A673 (cell line): ENCODE measurements around the gene H2BK1. TPM values are rescaled to one million over a fixed set of nuclear protein-coding genes. Genes with fewer than 3 reads are reported as not detected.
A peak's percentile ranks its signal among the peaks of the same experiment; 100 is the strongest.

Source experiments
- BruUV-seq: library from RNA; stranded (reverse); fragments of 400-500 nt; replicated peaks from 2 replicates; lab custom pipeline; 2021; lab: Mats Ljungman, UMichigan
- CTCF ChIA-PET: fragments of 300-600 bp; sonication (Branson Sonifier 250); formaldehyde crosslinking; loops from one replicate; lab custom pipeline; 2022; ENCODE audit warnings: antibody characterized with exemption; lab: Charles Lee
- POLR2A ChIA-PET: fragments of 300-600 bp; sonication (Branson Sonifier 250); formaldehyde crosslinking; loops from one replicate; lab custom pipeline; 2022; ENCODE audit warnings: antibody characterized with exemption; ENCODE audit not compliant: low non-redundant PET; lab: Charles Lee
- DNase-seq: peaks from one replicate; pipeline ENCODE4 v3.0.0-alpha.2; 2015; ENCODE audit warnings: low spot score
- H3K27ac ChIP-seq: fragments of 200-600 bp; sonication (generic); 2 replicates; pipeline ENCODE4 v1.5.1; 2016; ENCODE audit warnings: mixed run types, low read depth, mild to moderate bottlenecking, mixed read lengths, antibody characterized with exemption, low read length; ENCODE audit not compliant: poor library complexity, severe bottlenecking
- H3K27me3 ChIP-seq: fragments of 200-600 bp; sonication (generic); replicated peaks from 2 replicates; pipeline ENCODE4 v1.6.1; 2017; ENCODE audit warnings: mixed run types, low read depth, mild to moderate bottlenecking, mixed read lengths, antibody characterized with exemption, low read length; ENCODE audit not compliant: insufficient read depth, poor library complexity
- H3K36me3 ChIP-seq: fragments of 200-600 bp; sonication (generic); 2 replicates; pipeline ENCODE4 v1.6.1; 2016; ENCODE audit warnings: mixed run types, mild to moderate bottlenecking, mixed read lengths, antibody characterized with exemption, low read length; ENCODE audit not compliant: insufficient read depth, poor library complexity, severe bottlenecking
- H3K4me1 ChIP-seq: fragments of 200-600 bp; sonication (generic); 2 replicates; pipeline ENCODE4 v1.6.1; 2017; ENCODE audit warnings: mixed run types, mild to moderate bottlenecking, mixed read lengths, antibody characterized with exemption, low read length; ENCODE audit not compliant: insufficient read depth, poor library complexity, severe bottlenecking
- H3K4me3 ChIP-seq: fragments of 200-600 bp; sonication (generic); 2 replicates; pipeline ENCODE4 v1.5.1; 2016; ENCODE audit warnings: low read depth, mixed run types, mild to moderate bottlenecking, mixed read lengths, low read length; ENCODE audit not compliant: poor library complexity, severe bottlenecking
- H3K9me3 ChIP-seq: fragments of 200-600 bp; sonication (generic); 2 replicates; pipeline ENCODE4 v1.6.1; 2016; ENCODE audit warnings: mixed run types, low read depth, mild to moderate bottlenecking, mixed read lengths, antibody characterized with exemption, low read length; ENCODE audit not compliant: poor library complexity, severe bottlenecking
- EZH2 ChIP-seq: fragments of 200-600 bp; sonication (generic); IDR thresholded peaks from 2 replicates; pipeline ENCODE4 v1.6.1; 2017; ENCODE audit warnings: borderline replicate concordance, low read depth, mild to moderate bottlenecking, mixed read lengths, antibody characterized with exemption, low read length; ENCODE audit not compliant: poor library complexity, severe bottlenecking
- intact Hi-C: fragments of 100-400 bp; cut with micrococcal nuclease; formaldehyde crosslinking; loops from one replicate; pipeline ENCODE4 v1.10.0; 2022; ENCODE audit not compliant: unreplicated experiment
- total RNA-seq: library from RNA; stranded (reverse); gene quantifications from 2 replicates; pipeline ENCODE4 v1.2.3, GENCODE V29; 2021
- TF ChIP-seq, protein P1 (sequence below): fragments of 300-800, 200-600 bp; sonication (generic); conservative IDR thresholded peaks from 2 replicates; pipeline ENCODE4 v1.5.1; 2017; ENCODE audit warnings: low read depth, mild to moderate bottlenecking, antibody characterized with exemption, low read length, moderate library complexity, mixed read lengths

H2BK1 gene
- total RNA-seq, 1 experiment from 2014 or later = not detected

DNA sequence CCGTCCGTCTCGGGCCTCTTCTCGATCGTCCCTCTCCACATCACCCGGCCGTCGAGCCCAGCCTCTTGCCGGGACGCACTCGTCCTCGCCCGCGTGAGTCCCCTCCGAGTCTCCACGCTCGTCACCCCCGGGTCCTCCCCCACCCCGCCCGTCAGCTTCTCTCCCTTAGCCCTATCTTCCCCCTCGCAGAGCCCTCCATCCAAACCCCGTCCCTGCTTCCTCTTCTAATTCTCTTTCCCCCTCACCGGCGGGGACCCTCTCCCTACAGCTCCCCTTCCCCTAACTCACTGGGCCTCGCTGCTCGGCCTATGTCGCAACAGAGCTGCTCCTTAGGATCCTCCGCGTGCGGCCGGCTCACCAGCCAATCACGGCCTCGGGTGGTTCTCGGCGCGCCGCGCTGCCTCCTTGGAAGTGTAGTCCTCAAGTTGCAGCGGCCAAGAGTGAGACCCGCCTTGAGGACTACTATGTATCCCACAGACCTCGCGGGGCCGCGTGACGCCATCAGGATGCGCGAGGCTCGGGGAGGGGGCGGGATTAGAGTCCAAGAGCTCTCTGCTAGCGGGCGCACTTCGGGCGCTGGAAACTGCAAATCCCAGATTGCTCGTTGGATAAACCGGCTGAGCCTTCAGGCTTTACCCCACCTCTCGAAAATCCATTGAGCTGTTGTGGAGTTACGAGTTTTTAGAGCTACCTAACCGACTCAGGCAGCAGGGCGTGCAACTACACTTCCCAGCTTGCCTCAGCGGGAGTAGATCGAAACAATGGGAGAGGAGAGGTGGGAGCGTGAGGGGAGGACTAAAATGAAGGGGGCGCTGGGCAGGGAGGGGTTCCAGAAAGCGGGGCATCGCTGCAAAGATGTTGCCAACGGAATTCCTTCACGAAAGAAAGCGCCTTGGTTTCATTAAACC lies 16.8 kb upstream of the H2BK1 start, which contains the start of gene ABCF2:
Gene ABCF2, minus strand, starts transcription at position 331 of the 908 bp plus-strand sequence. CDS start 747 bp downstream, outside the sequence.
- ChIA-PET CTCF (interaction anchor here (0.5 to 1.4 kb wide), 4 partner anchors 17 to 176 kb away, joined by 3 to 6 read pairs (median 4); no protein-coding TSS in a partner anchor), POLR2A (no interaction called here)
- Histone ChIP-seq H3K27me3 (no peaks in the 10 kb centered on the region), H3K9me3 (no peaks in the 10 kb centered on the region), H3K4me1 (peaks cover 12% of the 10 kb centered on the region), H3K27ac (peak within 1 kb of the TSS; percentile 74), H3K4me3 (peak within 1 kb of the TSS; percentile 81), H3K36me3 (peaks cover 28% of the 10 kb centered on the region)
- intact Hi-C loops = loop anchor here (1.0 to 5.0 kb wide), 2 partner anchors 76 to 105 kb away; no protein-coding TSS in a partner anchor
- peak; percentile 100 for DNase-seq
- no peak for TF ChIP-seq EZH2
- TF ChIP-seq, protein P1, sequence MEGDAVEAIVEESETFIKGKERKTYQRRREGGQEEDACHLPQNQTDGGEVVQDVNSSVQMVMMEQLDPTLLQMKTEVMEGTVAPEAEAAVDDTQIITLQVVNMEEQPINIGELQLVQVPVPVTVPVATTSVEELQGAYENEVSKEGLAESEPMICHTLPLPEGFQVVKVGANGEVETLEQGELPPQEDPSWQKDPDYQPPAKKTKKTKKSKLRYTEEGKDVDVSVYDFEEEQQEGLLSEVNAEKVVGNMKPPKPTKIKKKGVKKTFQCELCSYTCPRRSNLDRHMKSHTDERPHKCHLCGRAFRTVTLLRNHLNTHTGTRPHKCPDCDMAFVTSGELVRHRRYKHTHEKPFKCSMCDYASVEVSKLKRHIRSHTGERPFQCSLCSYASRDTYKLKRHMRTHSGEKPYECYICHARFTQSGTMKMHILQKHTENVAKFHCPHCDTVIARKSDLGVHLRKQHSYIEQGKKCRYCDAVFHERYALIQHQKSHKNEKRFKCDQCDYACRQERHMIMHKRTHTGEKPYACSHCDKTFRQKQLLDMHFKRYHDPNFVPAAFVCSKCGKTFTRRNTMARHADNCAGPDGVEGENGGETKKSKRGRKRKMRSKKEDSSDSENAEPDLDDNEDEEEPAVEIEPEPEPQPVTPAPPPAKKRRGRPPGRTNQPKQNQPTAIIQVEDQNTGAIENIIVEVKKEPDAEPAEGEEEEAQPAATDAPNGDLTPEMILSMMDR = no peak
- no TSS peak for BruUV-seq

DNA sequence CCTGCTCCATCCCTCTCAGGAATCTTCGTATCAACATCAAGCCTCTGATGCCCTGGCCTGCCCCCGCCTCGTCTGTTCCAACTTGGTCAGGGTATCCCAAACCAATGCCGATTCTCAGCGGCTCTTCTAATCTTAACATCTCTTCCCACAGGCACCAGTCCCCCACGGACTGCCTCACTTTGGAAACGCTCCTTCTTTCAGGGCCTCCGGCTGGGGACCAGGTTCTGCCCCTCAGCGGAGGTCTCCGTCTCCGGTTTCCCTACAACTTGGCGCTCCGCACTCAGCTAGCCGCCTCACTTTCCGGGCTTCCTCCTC lies 16.2 kb upstream of the H2BK1 start:
- TSS peak; percentile 27 for BruUV-seq
- CTCF ChIA-PET = interaction anchor here (1.4 kb wide), 1 partner anchor 18 kb away, joined by 5 read pairs; no protein-coding TSS in a partner anchor
- H3K27ac ChIP-seq = peak overlapping the region; percentile 74

DNA sequence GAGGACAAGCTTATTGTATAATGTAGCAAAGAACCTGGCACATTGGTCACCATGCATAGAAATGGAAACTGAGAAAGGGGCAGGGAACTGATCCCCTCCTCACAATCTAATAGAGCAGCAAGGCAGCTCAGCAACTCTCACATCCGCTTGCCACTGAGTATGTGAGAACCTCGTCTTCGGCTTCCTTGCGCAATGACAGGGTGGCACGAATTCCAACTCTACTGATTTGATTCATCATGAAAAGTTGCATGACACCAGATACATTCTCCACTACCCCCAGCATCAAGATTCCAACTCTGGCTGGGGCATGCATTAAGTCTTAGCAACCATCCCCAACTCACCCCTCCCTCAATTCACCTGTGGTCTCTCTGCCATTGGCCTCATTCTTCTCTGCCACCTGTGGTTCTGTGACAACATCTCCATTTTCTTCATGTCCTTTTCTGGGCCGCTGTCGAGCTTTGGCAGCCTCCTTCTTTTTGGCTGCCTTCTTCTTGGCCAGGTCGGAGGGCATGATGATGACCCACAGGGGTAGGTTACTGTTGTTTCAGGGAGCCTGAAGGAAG lies 15.7 kb upstream of the H2BK1 start:
- CTCF ChIA-PET = no interaction called here
- Histone ChIP-seq H3K4me3 (peak overlapping the region; percentile 81), H3K4me1 (peaks cover 5% of the 10 kb centered on the region), H3K27me3 (no peaks in the 10 kb centered on the region), H3K36me3 (peaks cover 37% of the 10 kb centered on the region), H3K9me3 (no peaks in the 10 kb centered on the region), H3K27ac (peak overlapping the region; percentile 74)
- intact Hi-C loops = loop anchor here (5.0 kb wide), 1 partner anchor 104 kb away; no protein-coding TSS in a partner anchor
- TF ChIP-seq, protein P1 = no peak
- TF ChIP-seq EZH2 = no peak
- no peak for DNase-seq
- POLR2A ChIA-PET = no interaction called here
- BruUV-seq = no TSS peak

More for the DNA sequence above, 16.2 kb upstream of the H2BK1 start:
- Histone ChIP-seq H3K36me3 (peaks cover 34% of the 10 kb centered on the region), H3K9me3 (no peaks in the 10 kb centered on the region), H3K4me3 (peak overlapping the region; percentile 81), H3K4me1 (peaks cover 7% of the 10 kb centered on the region), H3K27me3 (no peaks in the 10 kb centered on the region)
- POLR2A ChIA-PET = no interaction called here
- intact Hi-C loops = loop anchor here (5.0 kb wide), 1 partner anchor 104 kb away; no protein-coding TSS in a partner anchor
- TF ChIP-seq EZH2 = no peak
- TF ChIP-seq, protein P1 = no peak
- DNase-seq = no peak
